Ovary (tissue), 9 donors: ENCODE measurements around the gene PTPRN2. TPM values are rescaled to one million over a fixed set of nuclear protein-coding genes. Genes with fewer than 3 reads are reported as not detected.
"Not testable (repeated sequence)": the region's sequence is repeated elsewhere in the genome, so short reads cannot be mapped to it uniquely, and the experiment has no call there.

ENCODE experiments used
- DNase-seq, 5 donors: peaks; one replicate each; pipeline ENCODE4 v3.0.0-alpha.2; 2019 to 2020
- H3K27ac ChIP-seq, 2 donors: fragments of 200-600 bp; one replicate each; pipeline versions ENCODE4 v1.5.1 to v1.8.0; 2019 to 2022
- H3K27me3 ChIP-seq: fragments of 200-600 bp; one replicate; pipeline ENCODE4 v1.8.0; 2022
- H3K36me3 ChIP-seq: fragments of 200-600 bp; sonication (generic); one replicate; pipeline ENCODE4 v1.5.1; 2019
- H3K4me1 ChIP-seq: one replicate; pipeline ENCODE4 v1.8.1; 2013; ENCODE audit warnings: mild to moderate bottlenecking, moderate library complexity; ENCODE audit not compliant: insufficient read depth
- H3K4me3 ChIP-seq: fragments of 200-600 bp; sonication (generic); one replicate; pipeline ENCODE4 v1.5.1; 2017
- H3K9me3 ChIP-seq, 2 donors: fragments of 200-600 bp in 1 of 2; sonication (generic) in 1 of 2; one replicate each; pipeline versions ENCODE4 v1.5.1 to v1.8.1; 2013 to 2019; ENCODE audit warnings: mild to moderate bottlenecking in 1 of 2, moderate library complexity in 1 of 2
- CTCF ChIP-seq, 3 donors: fragments of 450-650 bp in 2 of 3; fragments of 200-600 bp in 1 of 3; IDR thresholded peaks; one replicate each; pipeline versions ENCODE4 v1.5.1 to v1.8.0; 2016 to 2022; ENCODE audit warnings: antibody characterized with exemption in 3 of 3, mild to moderate bottlenecking in 1 of 3
- EP300 ChIP-seq: sonication (generic); formaldehyde crosslinking; IDR thresholded peaks from one replicate; pipeline ENCODE4 v1.6.1; 2017; ENCODE audit warnings: antibody characterized with exemption
- POLR2A ChIP-seq: fragments of 450-650 bp; IDR thresholded peaks from one replicate; pipeline ENCODE4 v1.6.1; 2017; ENCODE audit warnings: antibody characterized with exemption, mild to moderate bottlenecking, moderate library complexity
- WGBS, 3 donors: extraction: QIAGEN DNeasy Blood & Tissue Kit in 1 of 3; methylation state at CpG; one replicate each; pipeline versions ENCODE4 v1.1.5 to v1.1.7; 2013 to 2017; 5-methylcytosine and 5-hydroxymethylcytosine counted together
- intact Hi-C, 4 donors: fragments of 100-400 bp; cut with DNase I; formaldehyde crosslinking; loops; one replicate each; pipeline versions ENCODE4 v1.11.0 to v1.15.1; 2022 to 2023
- polyA plus RNA-seq, 2 donors: library from polyadenylated mRNA; stranded (reverse); fragments of 200-250 nt in 1 of 2; fragments of 350-450 nt in 1 of 2; fragmentation: Illumina TruSeq in 1 of 2; extraction: RNeasy Lipid Tissue Mini Kit (QIAGEN cat#74804) in 1 of 2; gene quantifications; one replicate each; pipeline ENCODE4 v1.2.3, GENCODE V29; 2013 to 2014
- total RNA-seq, 7 donors: library from RNA; depleted of rRNA in 2 of 7; stranded (reverse); fragments of >200 nt in 2 of 7; fragmentation: NEBNext Ultra II Directional in 3 of 7; extraction: Animal tissue kit (Norgen Biotek cat#: 25700) in 3 of 7; gene quantifications; one replicate each; pipeline versions ENCODE4 v1.1.0 to v1.2.4, GENCODE V29; 2016 to 2023
- donor health status: DM: no; HTN: no; CAD: no; lungs with moderate emphysema.
- donor health status: DM: no; HTN: no; CAD: no.
- donor health status: Bipolar disorder and iron deficiency.
- donor health status: DM: yes; HTN: yes; CAD: no.
- donor health status: DM: no; HTN: no; CAD: no.
- donor health status: DM: yes; HTN: yes; CAD: no.

PTPRN2 gene
- total and polyA plus RNA-seq, 9 donors: 3.5 to 11.1 (median 5.9) TPM

GRCh38 chr7:158408318-158408920, 179.2 kb downstream of the PTPRN2 start:
- no peak for DNase-seq
- Histone ChIP-seq H3K4me1 (no peaks in the 10 kb centered on the region), H3K9me3 (no peaks in the 10 kb centered on the region), H3K27me3 (no peaks in the 10 kb centered on the region), H3K27ac (no peak overlapping the region), H3K4me3 (no peak overlapping the region), H3K36me3 (no peaks in the 10 kb centered on the region)
- intact Hi-C loops: no loop called here
- TF ChIP-seq CTCF (IDR thresholded peaks at IDR 0.05) (no peak), EP300 (no peak), POLR2A (no peak)
- WGBS, 3 donors: 67 to 73% (median 70%) methylated on average over 12 of the region's 12 CpGs

DNA sequence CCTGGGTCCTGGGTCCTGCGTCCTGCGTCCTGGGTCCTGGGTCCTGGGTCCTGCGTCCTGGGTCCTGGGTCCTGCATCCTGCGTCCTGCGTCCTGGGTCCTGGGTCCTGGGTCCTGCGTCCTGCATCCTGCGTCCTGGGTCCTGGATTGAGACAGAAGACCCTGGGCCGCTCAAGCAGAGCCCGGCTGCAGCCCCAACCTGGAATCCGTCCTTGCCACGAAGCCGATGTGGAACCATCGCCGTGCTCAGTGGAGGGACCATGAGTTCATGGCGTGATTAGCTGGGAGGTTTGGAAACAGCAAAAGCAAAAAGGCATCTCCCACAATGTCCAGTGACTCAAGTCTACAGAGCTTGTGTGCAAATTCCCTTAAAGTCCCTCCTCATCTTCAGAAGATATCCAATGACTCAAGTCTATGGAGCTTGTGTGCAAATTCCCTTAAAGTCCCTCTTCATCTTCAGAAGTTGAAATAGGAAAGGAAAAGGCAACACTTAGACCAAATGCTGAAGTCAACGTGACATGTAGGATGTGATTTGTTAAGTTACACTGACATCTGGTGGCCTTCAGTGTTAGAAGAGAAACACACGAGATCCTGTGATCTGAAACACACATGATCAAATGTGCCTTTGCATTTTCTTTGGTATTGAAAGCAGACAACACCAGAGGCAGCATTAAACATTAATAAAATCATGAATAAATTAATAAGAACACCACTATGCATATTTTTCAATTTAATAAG, 179.9 kb downstream of the PTPRN2 start:
- H3K4me1 ChIP-seq: no peaks in the 10 kb centered on the region
- no peaks in the 10 kb centered on the region for H3K27me3 ChIP-seq
- TF ChIP-seq EP300 (no peak), CTCF (IDR thresholded peaks at IDR 0.05) (no peak), POLR2A (no peak)
- WGBS, 3 donors: 71 to 79% (median 76%) methylated on average over 16 to 17 of the region's 17 CpGs
- intact Hi-C loops: no loop called here
- DNase-seq: no peak
- H3K4me3 ChIP-seq: no peak overlapping the region
- H3K9me3 ChIP-seq: no peaks in the 10 kb centered on the region
- no peak overlapping the region for H3K27ac ChIP-seq
- H3K36me3 ChIP-seq: no peaks in the 10 kb centered on the region

GRCh38 chr7:158406801-158407200, 180.8 kb downstream of the PTPRN2 start:
- intact Hi-C loops: no loop called here
- Histone ChIP-seq H3K27ac (no peak overlapping the region), H3K9me3 (no peaks in the 10 kb centered on the region), H3K4me1 (no peaks in the 10 kb centered on the region), H3K4me3 (no peak overlapping the region), H3K36me3 (no peaks in the 10 kb centered on the region), H3K27me3 (no peaks in the 10 kb centered on the region)
- no peak for DNase-seq
- TF ChIP-seq CTCF (IDR thresholded peaks at IDR 0.05): no peak
- TF ChIP-seq POLR2A: no peak
- TF ChIP-seq EP300: no peak
- WGBS, 3 donors: 70 to 80% (median 79%) methylated on average over 7 to 11 of the region's 11 CpGs

DNA sequence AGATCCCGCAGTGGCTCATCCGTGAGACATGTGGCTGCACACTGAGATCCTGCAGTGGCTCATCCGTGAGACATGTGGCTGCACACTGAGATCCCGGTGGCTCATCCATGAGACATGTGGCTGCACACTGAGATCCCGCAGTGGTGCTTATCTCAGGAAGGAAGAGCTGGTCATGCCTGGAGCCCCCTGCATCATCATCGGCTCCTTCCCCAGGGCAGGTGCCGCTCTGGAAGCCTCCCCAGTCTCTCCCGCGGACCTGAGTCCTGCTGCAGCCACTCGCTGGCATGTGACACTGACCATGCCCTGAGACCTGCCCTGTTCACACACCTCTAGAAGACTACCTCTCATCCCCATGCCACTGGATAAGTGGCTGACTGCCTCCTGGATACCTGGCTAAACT, 181.3 kb downstream of the PTPRN2 start:
- Histone ChIP-seq H3K27me3 (no peaks in the 10 kb centered on the region), H3K9me3 (no peaks in the 10 kb centered on the region), H3K4me3 (no peak overlapping the region), H3K27ac (no peak overlapping the region), H3K36me3 (no peaks in the 10 kb centered on the region), H3K4me1 (no peaks in the 10 kb centered on the region)
- intact Hi-C loops: no loop called here
- DNase-seq: no peak
- TF ChIP-seq CTCF (IDR thresholded peaks at IDR 0.05) (no peak), EP300 (no peak), POLR2A (no peak)
- WGBS, 3 donors: 90 to 96% (median 91%) methylated on average over 9 to 10 of the region's 10 CpGs

DNA sequence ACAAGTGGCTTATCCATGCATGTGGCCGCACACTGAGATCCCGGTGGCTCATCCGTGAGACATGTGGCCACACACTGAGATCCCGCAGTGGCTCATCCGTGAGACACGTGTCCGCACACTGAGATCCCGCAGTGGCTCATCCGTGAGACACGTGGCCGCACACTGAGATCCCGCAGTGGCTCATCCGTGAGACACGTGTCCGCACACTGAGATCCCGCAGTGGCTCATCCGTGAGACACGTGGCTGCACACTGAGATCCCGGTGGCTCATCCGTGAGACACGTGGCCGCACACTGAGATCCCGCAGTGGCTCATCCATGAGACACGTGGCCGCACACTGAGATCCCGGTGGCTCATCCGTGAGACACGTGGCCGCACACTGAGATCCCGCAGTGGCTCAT, 181.9 kb downstream of the PTPRN2 start:
- 90 to 95% (median 90%) methylated on average over 27 to 30 of the region's 30 CpGs for WGBS, 3 donors
- H3K27ac ChIP-seq, H3K36me3 ChIP-seq, DNase-seq, H3K4me3 ChIP-seq, intact Hi-C loops, H3K4me1 ChIP-seq, H3K27me3 ChIP-seq, H3K9me3 ChIP-seq: not testable (repeated sequence)
